HL-60 (cell line): ENCODE data around the gene FAM107B.

Experiments
- DNase-seq, 2 experiments: peaks; one replicate each; pipeline ENCODE4 v3.0.0-alpha.2; 2010 to 2020; ENCODE audit warnings: low read depth in 1 of 2, low spot score in 1 of 2
- H3K27ac ChIP-seq: fragments of 250-450 bp; sonication (Bioruptor Pico); replicated peaks from 2 replicates; pipeline ENCODE4 v1.5.1; 2020; ENCODE audit warnings: mild to moderate bottlenecking, moderate library complexity
- H3K27me3 ChIP-seq: fragments of 250-450 bp; sonication (Bioruptor Pico); 2 replicates; pipeline ENCODE4 v1.5.1; 2021; ENCODE audit warnings: mild to moderate bottlenecking, moderate library complexity; ENCODE audit not compliant: insufficient read depth, poor library complexity, severe bottlenecking
- H3K4me3 ChIP-seq: replicated peaks from 2 replicates; pipeline ENCODE4 v1.5.1; 2011; ENCODE audit warnings: mild to moderate bottlenecking, control low read depth, low read length; ENCODE audit not compliant: insufficient read depth
- CTCF ChIP-seq: IDR thresholded peaks from one replicate; pipeline ENCODE4 v1.5.1; 2011; ENCODE audit warnings: low read length, control low read depth, inconsistent platforms; ENCODE audit not compliant: insufficient read depth
- GABPA ChIP-seq: IDR thresholded peaks from 2 replicates; pipeline ENCODE4 v1.6.1; 2012; ENCODE audit warnings: low read depth
- POLR2AphosphoS5 ChIP-seq: IDR thresholded peaks from 2 replicates; pipeline ENCODE4 v1.6.1; 2012; ENCODE audit warnings: low read depth
- REST ChIP-seq: IDR thresholded peaks from 2 replicates; pipeline ENCODE4 v1.6.1; 2012; ENCODE audit warnings: low read depth; ENCODE audit not compliant: insufficient replicate concordance
- SPI1 ChIP-seq: IDR thresholded peaks from 2 replicates; pipeline ENCODE4 v1.6.1; 2012; ENCODE audit warnings: low read depth, mild to moderate bottlenecking, borderline replicate concordance

The FAM107B gene

GRCh38 chr10:14527134-14527844, 247.4 kb downstream of the FAM107B start:
- H3K27me3 ChIP-seq: no peaks in the 10 kb centered on the region
- H3K27ac ChIP-seq: no peak overlapping the region
- no peak for TF ChIP-seq SPI1
- TF ChIP-seq REST: no peak
- no peak for TF ChIP-seq GABPA
- no peak for TF ChIP-seq POLR2AphosphoS5
- TF ChIP-seq CTCF: no peak
- DNase-seq: no peak
- no peak overlapping the region for H3K4me3 ChIP-seq

GRCh38 chr10:14526326-14526725, 248.4 kb downstream of the FAM107B start:
- TF ChIP-seq POLR2AphosphoS5: no peak
- TF ChIP-seq REST: no peak
- no peak for TF ChIP-seq SPI1
- TF ChIP-seq GABPA: no peak
- TF ChIP-seq CTCF: no peak
- no peak overlapping the region for H3K27ac ChIP-seq
- no peak overlapping the region for H3K4me3 ChIP-seq
- H3K27me3 ChIP-seq: no peaks in the 10 kb centered on the region
- no peak for DNase-seq

- DNase-seq: no peak
- TF ChIP-seq GABPA (no peak), CTCF (no peak), SPI1 (no peak), POLR2AphosphoS5 (no peak), REST (no peak)
- Histone ChIP-seq H3K27ac (no peak overlapping the region), H3K4me3 (no peak overlapping the region), H3K27me3 (no peaks in the 10 kb centered on the region)
Observed at GRCh38 chr10:14524691-14525324, 249.9 kb downstream of the FAM107B start.
